Measurements from ENCODE around the gene GRIK4. TPM values are rescaled to one million over a fixed set of nuclear protein-coding genes. Genes with fewer than 3 reads are reported as not detected.

Gene GRIK4
- total RNA-seq, 1 donor from 2014 or later = 4.3 TPM

DNA sequence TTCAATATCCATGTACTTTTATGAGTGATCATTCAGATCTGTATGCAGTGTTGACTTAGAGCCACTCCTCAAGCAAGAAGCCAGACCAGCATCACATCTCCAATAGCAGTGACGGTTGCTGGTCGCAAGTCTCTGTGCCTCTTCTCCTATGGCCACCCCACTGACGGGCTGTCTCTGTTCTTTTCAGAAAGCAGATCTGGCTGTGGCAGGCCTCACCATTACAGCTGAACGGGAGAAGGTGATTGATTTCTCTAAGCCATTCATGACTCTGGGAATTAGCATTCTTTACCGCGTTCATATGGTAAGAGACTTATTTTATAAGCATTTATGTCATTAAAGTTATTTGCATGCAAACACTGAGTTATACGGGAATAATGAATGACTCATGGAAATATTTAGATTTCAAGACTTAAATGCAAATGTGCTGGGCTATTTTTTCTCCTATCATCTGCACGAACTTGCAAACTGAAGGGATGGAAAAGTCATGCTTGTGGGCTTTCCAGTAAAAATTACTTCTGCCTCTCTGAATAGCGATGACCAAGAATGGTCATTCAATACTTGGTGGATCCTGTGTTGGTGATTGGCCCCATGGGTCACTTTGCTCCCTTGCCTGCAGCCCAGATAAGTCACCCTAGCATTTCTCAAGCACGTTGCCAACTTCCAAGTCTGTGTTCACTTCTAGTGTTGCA lies 428.8 kb downstream of the GRIK4 start:
- Histone ChIP-seq H3K27me3 (peaks cover 4% of the 10 kb centered on the region), H3K4me3 (no peak overlapping the region), H3K27ac (no peak overlapping the region), H3K36me3 (no peaks in the 10 kb centered on the region), H3K9me3 (peaks cover 4% of the 10 kb centered on the region), H3K4me1 (no peaks in the 10 kb centered on the region)
- TF ChIP-seq, protein P1, sequence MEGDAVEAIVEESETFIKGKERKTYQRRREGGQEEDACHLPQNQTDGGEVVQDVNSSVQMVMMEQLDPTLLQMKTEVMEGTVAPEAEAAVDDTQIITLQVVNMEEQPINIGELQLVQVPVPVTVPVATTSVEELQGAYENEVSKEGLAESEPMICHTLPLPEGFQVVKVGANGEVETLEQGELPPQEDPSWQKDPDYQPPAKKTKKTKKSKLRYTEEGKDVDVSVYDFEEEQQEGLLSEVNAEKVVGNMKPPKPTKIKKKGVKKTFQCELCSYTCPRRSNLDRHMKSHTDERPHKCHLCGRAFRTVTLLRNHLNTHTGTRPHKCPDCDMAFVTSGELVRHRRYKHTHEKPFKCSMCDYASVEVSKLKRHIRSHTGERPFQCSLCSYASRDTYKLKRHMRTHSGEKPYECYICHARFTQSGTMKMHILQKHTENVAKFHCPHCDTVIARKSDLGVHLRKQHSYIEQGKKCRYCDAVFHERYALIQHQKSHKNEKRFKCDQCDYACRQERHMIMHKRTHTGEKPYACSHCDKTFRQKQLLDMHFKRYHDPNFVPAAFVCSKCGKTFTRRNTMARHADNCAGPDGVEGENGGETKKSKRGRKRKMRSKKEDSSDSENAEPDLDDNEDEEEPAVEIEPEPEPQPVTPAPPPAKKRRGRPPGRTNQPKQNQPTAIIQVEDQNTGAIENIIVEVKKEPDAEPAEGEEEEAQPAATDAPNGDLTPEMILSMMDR (IDR thresholded peaks at IDR 0.05) = no peak
- ATAC-seq (no peak), DNase-seq (peak; percentile 25)
- intact Hi-C loops (cut with DNase I) = no loop called here

DNA sequence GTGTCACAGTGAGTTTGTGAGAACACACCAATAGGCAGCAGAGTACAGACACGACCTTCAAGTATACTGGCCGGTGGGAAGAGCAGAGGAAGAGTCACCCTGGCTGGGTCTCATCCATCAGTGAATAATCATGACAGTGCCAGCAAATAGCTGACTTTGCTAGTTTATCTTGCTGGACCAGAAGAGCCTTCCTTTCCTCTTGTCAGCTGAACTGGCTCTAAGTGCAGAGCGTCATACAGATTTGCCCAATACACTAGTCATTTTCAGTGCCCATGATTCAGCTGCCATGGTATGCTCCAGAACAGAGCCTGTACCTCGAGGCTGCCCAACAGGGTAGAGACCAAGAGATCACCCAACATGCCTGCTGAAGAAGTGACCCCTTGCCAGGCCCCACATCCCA lies 429.5 kb downstream of the GRIK4 start:
- Histone ChIP-seq H3K36me3 (no peaks in the 10 kb centered on the region), H3K9me3 (peaks cover 4% of the 10 kb centered on the region), H3K27me3 (peaks cover 4% of the 10 kb centered on the region), H3K4me3 (no peak overlapping the region), H3K27ac (no peak overlapping the region), H3K4me1 (no peaks in the 10 kb centered on the region)
- peak; percentile 16 for DNase-seq
- TF ChIP-seq, protein P1 (IDR thresholded peaks at IDR 0.05) = no peak
- ATAC-seq = no peak
- intact Hi-C loops (cut with DNase I) = no loop called here

DNA sequence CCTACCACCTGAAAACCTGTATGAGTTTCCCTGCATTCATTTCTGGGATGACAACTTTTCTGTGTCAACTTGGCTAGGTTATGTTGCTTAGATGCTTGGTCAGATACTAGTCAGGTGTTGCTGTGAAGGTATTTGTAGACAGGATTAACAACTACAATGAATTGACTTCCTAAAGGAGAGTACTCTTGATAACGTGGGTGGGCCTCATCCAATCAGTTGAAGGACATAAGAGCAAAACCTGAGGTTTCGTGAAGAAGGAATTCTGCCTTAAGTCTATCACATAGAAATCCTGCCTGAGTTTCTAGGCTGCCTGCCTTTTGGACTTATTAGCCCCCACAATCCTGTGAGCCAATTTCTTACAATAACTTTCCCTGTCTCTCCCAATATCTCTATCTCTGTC lies 431.2 kb downstream of the GRIK4 start:
- peaks cover 5% of the 10 kb centered on the region for H3K27me3 ChIP-seq
- intact Hi-C loops (cut with DNase I) = no loop called here
- H3K4me1 ChIP-seq = no peaks in the 10 kb centered on the region
- no peak overlapping the region for H3K27ac ChIP-seq
- no peak overlapping the region for H3K4me3 ChIP-seq
- peaks cover 4% of the 10 kb centered on the region for H3K9me3 ChIP-seq
- DNase-seq = no peak
- ATAC-seq = no peak
- H3K36me3 ChIP-seq = no peaks in the 10 kb centered on the region
- TF ChIP-seq, protein P1 (IDR thresholded peaks at IDR 0.05) = no peak

DNA sequence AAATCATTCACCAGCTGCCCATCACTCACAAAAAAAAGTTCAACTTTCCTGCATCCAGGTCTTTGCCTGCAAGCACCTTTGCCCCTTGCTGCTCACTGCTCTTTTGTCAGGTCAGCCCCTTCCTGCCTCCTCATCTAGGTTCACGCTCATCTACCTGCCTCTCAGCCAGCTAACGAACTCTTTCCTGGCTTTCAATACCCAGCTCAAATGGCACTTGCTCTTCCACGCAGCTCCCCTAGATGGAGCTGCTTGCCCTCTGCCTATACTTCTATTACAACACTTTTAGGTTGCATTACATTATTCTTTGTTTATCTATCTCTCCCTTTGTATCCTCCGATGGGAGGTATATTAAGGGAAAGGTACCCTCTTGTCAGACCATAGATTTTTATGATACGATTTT lies 433.5 kb downstream of the GRIK4 start:
- no peak for ATAC-seq
- Histone ChIP-seq H3K9me3 (peaks cover 4% of the 10 kb centered on the region), H3K4me1 (no peaks in the 10 kb centered on the region), H3K27ac (no peak overlapping the region), H3K4me3 (no peak overlapping the region), H3K36me3 (no peaks in the 10 kb centered on the region), H3K27me3 (peaks cover 6% of the 10 kb centered on the region)
- TF ChIP-seq, protein P1 (IDR thresholded peaks at IDR 0.05) = no peak
- DNase-seq = peak; percentile 3
- intact Hi-C loops (cut with DNase I) = no loop called here

DNA sequence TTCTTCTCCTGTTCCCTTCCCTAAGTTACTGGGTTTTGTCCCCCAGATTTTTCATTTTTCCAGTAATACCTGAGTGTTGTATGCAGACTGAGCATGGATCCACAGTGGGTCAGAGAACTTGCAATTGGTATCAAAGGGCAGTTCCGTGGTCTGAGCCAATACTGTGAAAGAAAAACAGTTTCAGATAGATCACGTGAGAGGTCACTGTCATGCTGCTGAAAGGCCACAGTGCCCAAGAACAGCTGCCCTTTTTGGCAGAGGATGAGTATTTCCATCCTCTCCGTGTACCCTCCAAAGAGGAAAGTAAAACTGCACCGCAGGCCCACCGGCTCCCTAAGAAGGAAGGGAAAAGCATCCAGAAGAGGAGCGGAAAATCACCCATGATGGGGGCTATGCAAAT lies 439.3 kb downstream of the GRIK4 start:
- no peak for ATAC-seq

More for the DNA sequence above, 439.3 kb downstream of the GRIK4 start:
- Histone ChIP-seq H3K4me1 (peaks cover 5% of the 10 kb centered on the region), H3K27me3 (peaks cover 6% of the 10 kb centered on the region), H3K9me3 (no peaks in the 10 kb centered on the region), H3K27ac (no peak overlapping the region), H3K36me3 (no peaks in the 10 kb centered on the region), H3K4me3 (no peak overlapping the region)
- TF ChIP-seq, protein P1 (IDR thresholded peaks at IDR 0.05) = no peak
- intact Hi-C loops (cut with DNase I) = no loop called here
- DNase-seq = no peak

Data from upper lobe of right lung (tissue), 1 donor.